Activated T-cell treated with anti-CD3 and anti-CD28 coated beads for 24 hours (primary cell): ENCODE measurements around the gene ZBTB43.
"Not testable (repeated sequence)": the region's sequence is repeated elsewhere in the genome, so short reads cannot be mapped to it uniquely, and the experiment has no call there.

Experiments used
- DNase-seq: peaks from one replicate; pipeline ENCODE4 v3.0.0-alpha.2; 2020; ENCODE audit warnings: low read depth

ZBTB43 gene, protein sequence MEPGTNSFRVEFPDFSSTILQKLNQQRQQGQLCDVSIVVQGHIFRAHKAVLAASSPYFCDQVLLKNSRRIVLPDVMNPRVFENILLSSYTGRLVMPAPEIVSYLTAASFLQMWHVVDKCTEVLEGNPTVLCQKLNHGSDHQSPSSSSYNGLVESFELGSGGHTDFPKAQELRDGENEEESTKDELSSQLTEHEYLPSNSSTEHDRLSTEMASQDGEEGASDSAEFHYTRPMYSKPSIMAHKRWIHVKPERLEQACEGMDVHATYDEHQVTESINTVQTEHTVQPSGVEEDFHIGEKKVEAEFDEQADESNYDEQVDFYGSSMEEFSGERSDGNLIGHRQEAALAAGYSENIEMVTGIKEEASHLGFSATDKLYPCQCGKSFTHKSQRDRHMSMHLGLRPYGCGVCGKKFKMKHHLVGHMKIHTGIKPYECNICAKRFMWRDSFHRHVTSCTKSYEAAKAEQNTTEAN

DNA sequence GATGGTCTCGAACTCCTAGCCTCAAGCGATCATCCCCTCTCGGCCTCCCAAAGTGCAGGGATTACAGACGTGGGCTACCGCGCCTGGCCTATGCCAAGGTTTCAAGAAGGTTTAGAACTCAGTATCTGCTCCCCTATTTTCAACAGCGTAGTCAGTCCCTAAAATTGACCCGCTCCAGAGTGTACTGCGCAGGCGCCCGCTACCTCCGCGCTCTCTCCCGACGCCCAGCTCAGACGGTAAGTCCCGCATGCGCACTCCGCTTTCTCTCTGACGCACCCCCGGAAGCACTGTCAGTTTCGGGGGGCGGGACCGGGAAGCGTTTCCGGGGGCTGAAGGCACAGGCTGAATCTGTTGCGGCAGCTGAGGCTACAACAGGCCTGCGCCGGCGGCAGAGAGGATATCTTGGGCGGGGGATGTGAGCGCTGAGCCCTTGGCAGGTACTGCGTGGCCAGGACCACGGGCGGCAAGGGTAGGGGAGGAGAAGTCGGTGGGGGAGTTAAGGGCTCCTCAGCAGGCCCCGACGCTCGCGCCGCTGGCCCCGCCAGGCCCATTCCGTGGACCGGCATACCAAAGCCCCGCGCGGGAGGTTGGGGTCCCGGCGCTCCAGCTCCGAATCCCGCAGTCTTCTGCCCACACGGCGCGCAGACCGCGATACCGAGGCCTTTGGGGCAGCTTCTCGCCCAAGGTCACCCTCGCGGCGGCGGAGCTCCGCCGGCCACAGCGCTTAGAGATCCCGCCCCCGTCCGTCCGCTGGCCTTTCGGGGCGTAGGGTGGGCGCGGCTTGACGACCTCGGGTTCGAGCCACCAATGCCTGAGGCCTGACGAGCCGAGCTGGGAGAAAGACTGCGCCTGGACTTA is at the start of gene ZBTB43:
Gene ZBTB43, plus strand, starts transcription at position 345 of the 858 bp plus-strand sequence. CDS start 27,470 bp downstream, outside the sequence.
- DNase-seq = peak; percentile 98

DNA sequence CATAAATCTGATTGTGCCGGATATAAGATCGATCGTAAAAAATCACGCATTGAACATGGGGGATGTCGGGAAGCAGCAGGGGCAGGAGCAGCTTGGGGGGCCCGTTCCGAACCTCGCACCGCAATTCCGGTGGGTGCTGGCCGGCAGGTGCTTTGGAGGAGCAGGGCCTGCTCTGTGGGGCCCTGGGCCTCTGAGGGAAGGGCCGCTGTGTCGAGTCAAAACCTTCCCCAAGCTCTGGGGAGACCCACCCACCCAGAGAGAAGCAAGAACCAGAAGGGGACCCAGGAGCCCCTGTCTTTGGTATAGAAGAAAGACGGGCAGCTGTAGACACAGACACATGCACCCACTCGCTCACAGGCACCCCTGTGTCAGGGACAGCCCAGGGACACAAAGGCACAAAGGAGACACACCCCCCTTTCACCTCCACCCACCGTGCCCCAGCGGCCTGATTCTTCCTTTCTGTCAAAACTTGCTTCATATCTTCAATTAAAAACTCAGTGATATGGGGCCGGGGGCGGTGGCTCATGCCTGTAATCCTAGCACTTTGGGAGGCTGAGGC is 49.4 kb upstream of the ZBTB43 start:
- DNase-seq = no peak

DNA sequence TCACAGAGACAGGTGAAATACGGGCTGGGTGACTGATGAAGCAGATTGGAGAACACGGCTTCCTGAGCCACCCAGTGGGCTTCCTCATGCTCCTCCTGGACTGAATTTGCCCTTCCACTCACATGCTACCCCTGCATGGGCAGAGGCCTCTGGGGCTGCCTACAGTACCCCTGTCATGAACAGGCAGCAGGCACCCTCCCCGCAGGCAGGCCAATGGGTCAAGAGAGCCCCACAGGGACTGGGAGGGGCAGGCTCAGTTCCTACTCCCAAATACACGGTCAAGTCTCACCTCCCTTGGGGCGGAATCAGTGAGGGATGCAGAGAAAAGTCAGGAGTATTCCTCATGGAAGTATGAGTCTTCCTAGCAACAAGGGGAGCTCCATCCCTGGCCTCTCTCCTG is 48.6 kb upstream of the ZBTB43 start:
- no peak for DNase-seq

DNA sequence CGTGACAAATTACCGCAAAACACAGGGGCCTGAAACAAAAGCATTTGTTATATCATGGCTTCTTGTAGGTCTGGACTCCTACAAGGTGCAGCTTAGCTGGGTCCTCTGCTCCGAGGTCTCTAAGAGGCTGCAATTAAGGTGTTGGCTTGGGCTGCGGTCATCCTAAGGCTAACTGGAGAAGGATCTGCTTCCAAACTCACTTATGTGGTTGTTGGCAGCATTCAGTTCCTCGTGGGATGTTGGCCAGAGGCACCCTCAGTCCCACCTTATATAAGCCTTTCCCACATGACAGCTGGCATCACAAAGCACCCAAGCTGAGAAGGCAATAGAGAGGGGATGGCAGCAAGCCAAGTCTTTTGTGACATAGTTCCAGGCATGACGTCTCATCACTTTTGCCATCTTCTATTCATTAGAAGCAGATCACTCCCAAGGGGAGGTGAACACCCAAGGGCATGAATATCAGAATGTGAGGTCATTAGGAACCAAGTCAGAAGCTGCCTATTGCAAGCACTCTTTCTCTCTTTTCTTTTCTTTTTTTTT is 47.9 kb upstream of the ZBTB43 start:
- DNase-seq = no peak

DNA sequence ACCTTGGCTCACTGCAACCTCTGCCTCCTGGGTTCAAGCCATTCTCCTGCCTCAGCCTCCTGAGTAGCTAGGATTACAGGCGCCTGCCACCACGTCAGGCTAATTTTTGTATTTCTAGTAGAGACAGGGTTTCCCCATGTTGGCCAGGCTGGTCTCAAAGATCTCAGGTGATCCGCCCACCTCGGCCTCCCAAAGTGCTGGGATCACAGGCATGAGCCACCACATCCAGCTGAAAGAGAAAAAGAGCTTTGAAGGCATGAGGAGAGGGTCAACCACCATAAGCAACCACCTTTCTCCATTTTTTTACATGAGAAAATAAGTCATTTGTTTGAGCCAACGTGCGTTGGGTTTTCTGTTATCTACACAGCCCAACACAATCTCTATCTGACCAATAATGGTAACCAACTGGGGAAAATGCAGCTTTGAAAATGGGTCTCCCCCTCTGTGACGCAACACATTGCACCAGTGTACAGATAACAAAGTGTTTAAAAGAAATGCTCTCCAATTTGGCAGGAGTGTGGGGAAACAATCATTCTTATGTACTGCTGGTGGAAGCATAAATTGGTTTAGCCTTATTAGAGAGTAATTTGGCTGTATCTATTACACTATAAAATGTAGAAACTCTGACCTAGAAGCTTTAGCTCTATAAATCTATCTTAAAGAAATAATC is 45.8 kb upstream of the ZBTB43 start:
- DNase-seq = no peak

DNA sequence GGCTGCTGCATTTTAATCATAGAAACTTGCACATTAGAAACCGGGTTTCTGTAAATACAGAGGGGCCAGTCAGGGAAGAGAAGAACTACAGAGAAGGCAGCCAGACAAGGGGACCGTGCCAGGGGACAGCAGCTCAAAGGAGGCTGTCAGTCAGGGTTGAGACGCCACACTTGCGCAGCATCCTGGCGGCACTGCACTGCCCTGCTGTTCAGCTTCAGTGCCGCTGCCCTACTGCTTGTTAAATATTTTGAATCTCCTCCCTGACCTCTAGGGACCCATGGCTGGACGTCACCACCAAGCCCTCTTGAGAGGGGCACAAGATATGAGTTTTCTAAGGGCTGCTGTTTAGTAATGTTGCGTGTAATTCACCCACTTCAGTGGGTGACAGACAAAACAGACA is 43.6 kb upstream of the ZBTB43 start:
- DNase-seq = no peak

DNA sequence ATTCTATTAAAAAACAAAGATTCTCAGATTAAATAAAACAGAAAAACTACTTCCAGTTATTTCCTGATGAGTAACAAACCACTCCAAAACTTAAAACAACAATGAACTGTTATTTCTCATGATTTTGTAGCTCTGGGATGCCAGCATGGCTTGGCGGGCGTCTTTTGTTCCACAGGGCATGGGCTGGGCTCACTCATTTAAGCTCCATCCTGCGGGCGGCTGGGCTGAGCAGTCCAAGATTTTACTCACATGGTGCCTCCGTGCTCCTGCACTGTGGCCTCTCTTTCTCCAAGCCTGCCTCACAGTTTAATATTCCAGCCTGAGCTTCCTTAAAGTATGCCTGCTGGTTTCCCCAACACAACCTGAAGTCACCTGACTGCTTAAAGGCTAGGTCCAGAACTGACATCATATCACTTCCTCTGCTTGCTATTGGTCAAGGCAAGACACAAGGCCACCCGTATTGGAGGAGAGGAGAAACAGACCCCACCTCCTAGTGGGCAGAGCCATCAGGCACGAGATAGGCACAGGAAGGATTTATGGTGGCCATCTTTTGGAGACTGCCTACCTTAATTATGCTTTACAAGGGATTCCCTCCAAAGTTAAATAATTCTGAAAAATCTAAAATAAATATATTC is 41.6 kb upstream of the ZBTB43 start:
- no peak for DNase-seq

DNA sequence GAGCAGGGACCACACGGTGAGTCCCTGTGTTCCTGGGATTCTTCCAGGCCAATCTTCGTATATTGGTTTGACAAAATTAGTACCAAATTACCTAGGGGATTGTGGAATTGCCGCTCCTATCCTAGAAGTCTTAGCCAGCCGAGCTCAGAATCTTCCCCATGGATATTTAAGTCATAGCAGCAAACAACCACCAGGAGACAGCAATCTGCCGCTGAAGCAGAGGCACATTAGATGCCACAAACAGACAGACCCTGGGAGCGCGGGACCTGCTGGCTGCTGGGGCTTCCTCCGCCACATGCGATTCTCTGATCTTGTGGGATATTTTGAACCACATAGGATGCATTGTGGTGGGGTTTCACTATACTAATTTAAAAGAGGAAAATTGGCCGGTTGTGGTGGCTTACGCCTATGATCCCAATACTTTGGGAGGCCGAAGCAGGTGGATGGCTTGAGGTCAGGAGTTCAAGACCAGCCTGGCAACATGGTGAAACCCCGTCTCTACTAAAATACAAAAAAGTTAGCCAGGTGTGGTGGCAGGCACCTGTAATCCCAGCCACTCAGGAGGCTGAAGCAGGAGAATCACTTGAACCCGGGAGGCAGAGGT is 31.7 kb upstream of the ZBTB43 start:
- DNase-seq = no peak

DNA sequence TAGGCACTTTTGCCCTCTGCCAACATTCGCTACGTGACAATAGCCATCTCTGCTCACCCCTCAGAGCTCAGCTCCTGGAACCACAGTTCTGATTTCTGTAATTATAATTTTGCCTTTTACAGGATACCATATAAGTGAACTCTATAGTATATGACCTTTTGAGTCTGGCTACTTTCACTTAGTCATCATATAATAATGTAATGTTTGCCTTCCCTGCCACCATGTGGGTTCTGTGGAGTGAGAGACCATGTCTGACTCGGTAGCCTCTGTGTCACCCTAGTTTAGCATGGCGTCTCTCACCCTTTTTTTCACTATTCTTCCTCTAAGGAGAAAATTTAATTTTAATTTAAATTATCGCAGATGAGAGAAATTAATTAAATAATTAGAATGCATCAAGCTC is 28.9 kb upstream of the ZBTB43 start:
- no peak for DNase-seq

DNA sequence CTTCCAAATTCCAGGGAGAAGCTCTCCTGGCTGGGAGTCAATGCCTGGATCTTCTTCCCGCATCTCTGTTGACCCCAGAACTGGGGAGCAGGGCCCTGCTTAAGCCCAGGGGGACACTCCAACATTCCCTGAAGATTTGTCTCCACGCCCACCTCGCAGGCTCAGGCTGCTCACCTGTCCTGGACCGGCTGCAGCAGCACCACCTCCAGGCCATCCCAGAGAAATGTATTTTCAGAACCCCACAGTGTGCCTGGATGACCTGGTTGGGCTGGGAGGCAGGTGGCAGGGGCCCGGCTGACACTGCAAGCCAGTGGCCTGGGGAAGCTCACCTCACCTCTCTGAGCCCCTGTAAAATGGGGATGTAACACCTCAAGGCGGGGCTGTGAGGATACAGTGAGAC is 27.1 kb upstream of the ZBTB43 start:
- DNase-seq = no peak

DNA sequence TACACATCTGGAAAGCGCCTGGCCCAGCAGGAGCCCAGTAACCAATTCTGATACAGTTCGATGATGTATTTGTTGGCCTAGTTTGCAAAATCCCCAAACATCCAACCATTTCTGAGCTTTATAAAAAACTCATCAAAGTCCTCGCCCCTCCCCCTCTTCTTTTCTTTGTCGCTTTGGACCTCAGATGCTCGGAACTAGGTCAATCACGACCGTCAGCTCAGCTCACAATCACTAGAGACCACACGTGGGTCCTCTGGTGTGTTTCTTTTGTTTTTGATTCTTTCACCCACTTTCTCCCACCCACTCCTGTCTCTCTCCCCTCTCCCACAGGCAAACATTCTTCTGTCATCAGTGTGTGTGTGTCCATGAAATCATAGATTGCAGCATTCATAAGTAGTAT is 26.7 kb upstream of the ZBTB43 start:
- DNase-seq = no peak

DNA sequence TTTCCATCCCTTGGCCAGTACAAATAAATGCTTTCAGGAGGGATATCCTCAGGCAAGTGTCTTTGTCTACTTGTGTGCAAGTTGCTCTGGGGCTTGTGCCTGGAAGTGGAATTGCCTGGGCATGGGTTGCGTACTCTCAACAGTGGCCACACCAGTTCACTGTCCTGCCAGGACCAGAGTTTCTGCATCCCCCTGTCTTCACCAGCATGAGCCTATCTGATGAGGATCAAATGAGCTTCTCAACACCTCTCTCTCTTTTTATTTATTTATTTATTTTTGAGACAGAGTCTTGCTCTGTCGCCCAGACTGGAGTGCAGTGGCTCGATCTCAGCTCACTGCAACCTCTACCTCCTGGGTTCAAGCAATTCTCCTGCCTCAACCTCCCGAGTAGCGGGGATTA is 26.1 kb upstream of the ZBTB43 start:
- not testable (repeated sequence) for DNase-seq

DNA sequence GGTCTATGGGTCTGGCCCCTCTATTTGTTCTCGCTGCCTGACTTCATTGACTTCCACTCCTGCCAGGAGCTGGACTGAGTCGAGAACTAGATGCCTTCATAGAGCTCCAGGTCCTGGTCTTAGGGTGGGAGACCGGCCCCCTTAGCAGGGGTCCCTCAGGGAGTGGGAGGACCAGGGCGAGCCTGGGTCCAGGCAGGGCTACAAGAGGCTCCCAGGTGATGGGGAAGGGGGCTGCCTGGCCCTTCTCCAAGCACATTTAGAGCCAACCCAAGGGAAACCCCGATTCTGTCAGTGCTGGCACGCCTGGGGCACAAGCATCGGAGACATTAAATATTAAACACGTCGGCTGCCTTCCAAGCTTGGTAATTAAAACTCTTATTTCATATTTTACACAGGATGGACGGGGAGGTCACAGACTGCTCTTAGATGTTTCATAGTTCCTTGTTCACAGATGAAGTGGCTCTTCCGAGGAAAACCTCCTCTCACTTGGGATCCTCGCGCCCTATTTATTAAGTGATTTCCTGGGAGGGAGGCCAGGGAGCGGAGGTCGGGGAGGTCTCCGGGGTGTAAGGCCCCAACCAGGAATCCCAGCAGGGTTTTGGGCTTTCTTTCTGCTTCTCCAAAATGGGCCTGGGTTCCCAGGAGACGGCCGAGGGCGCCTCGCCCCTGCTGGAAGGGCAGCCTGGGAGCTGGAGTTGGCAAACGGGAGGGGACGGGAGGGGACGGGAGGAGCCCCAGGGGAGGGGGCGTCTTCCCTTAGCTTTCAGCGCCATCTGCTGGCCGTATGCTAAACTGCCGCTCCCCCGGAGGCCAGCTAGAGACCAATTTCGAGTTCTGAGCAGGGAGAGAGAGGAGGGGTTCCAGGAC is 23.4 kb upstream of the ZBTB43 start:
- DNase-seq = peak; percentile 77

DNA sequence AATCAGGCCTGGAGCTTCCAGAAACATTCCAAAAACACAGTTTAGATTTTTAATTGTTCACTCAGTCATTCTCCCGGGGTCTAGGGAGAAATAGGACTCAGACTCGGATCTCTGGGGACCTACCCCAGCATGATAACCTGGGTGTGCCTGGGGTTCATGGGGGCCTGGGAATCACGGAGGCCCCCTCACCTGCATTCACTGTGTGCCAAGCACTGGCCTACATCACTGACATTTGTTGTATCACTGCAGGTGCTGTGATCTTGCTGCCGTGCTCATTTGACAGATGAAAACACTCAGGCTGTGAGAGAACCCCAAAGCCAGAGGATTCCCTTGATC is 22.8 kb upstream of the ZBTB43 start:
- DNase-seq = no peak

DNA sequence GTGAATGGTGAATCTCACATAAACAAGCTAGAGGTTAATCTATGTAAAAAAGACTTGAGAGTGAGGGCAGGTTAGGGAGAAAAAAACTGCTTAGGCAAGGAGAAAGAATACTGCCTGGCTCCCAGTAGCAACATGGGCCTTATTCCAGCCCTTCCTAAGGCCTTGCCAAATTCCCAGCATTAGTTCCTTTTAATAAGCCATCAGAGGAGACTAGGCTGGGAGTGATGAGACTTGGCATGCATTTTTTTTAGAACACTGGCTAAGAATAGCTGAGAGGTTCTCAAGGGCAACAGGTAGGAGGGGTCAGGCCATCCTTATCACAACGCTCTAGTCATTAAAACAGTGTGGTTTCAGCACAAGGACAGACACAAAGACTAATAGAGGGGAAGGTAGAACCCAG is 20.9 kb upstream of the ZBTB43 start:
- DNase-seq = no peak

DNA sequence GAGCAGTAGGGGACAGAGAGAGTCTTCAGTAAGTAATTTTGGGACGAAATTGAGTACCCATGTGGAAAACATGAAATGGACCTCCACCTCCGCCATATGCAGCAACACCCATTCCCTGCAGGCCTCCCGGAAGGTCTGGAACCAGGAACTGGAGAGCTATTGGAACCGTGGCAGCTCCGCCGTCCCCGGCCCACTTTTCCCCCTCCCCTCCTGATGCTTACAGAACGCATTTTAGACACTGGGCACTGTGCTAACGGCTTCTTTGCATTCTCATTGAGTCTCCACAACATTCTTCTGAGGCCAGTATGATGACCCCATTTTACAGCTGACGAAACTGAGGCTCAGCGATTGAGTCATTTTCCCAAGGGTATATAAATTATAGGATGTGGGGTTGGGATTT is 20.4 kb upstream of the ZBTB43 start:
- no peak for DNase-seq

DNA sequence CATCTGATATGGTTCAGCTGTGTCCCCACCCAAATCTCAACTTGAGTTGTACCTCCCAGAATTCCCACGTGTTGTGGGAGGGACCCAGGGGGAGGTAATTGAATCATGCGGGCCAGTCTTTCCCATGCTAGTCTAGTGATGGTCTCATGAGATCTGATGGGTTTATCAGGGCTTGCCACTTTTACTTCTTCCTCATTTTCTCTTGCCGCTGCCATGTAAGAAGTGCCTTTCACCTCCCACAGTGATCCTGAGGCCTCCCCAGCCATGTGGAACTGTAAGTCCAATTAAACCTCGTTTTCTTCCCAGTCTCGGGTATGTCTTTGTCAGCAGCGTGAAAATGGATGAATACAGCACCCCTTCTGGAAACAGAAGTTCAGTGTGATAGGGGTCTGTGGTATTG is 20.0 kb upstream of the ZBTB43 start:
- not testable (repeated sequence) for DNase-seq

DNA sequence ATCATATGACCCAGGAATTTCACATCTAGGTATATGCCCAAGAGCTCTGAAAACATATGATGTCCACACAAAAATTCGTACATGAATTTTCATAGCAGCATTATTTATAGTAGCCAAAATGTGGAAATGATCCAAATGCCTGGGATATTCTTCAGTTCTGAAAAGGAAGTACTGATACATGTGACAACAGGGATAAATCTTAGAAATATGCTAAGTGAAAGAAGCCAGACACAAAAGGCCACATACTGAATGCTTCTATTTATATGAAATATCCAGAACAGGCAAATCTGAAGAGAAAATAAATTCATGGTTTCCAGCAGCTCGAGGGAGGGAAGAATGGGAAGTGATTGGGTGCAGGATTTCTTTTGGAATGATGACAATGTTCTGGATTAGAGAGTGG is 16.8 kb upstream of the ZBTB43 start:
- no peak for DNase-seq

DNA sequence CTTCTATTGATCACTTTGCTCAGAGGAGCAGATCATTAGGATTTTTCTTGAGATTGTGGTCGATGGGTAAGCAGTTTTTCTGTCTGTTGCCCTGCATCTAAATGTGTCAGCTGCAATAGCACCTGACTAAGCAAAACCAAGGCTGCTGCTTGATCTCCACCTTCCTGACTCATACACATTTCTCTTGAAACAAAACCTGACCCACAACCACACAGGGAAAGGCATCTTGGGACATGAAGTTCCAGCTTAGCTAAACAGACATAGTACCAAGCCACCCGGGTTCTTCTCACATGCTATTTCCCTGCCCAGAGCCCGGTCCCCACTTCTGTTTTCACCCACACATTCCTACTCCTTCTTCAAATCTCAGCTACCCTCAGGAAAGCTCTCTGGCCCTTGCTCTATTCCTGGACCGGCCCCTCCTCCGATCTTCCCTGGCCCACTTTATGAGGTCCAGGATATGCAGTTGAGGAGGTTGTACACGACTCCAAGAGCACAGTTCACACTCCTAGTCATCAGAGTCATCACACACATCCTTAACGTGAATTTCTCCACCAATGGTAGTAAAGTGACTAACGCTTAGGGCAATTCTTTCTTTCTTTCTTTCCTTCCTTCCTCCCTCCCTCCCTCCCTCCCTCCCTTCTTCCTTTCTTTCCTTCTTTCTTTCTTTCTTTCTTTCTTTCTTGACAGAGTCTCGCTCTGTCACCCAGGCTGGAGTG is 16.0 kb upstream of the ZBTB43 start:
- DNase-seq = no peak

DNA sequence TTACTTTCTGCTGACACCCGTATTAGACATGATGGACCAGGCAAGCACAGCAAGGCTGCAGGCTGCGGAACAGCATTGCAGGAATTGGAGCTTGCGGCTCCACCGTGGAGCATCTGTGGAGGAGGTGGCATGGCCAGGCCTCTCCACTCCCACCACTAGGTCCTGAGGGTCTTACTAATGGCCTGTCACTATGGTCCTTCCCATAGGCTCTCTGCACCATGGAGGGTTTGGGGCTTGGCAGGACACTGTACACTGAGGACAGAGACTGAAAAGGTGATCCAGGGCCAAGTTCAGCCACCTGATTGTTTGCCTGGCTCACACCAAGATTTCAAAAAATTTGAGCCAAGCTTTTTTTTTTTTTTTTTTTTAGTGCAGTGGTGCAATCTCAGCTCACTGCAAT is 14.3 kb upstream of the ZBTB43 start:
- no peak for DNase-seq
